ENCODE results near the gene UPK2.

GRCh38 chr11:118915941-118916841 is 39.9 kb upstream of the UPK2 start:
- TF ChIP-seq CTCF (conservative IDR thresholded peaks at IDR 0.05; ENCODE audit: low read length) = no peak
- TF ChIP-seq EZH2phosphoT487 (IDR thresholded peaks at IDR 0.05; ENCODE audit: borderline replicate concordance, low read depth, low read length) = no peak

All from OCI-LY7 (cell line).